Thyroid gland (tissue), 4 donors: ENCODE results near the gene FNDC3B.

Experiments used
- CTCF ChIP-seq, 6 experiments: fragments of 200-600 bp in 3 of 6; fragments of 450-650 bp in 3 of 6; sonication (generic) in 3 of 6; IDR thresholded peaks; one replicate each; pipeline ENCODE4 v1.5.1; 2016 to 2019; ENCODE audit warnings: antibody characterized with exemption in 6 of 6, mild to moderate bottlenecking in 2 of 6, inconsistent platforms in 1 of 6, moderate library complexity in 1 of 6
- POLR2A ChIP-seq, 2 donors: fragments of 450-650 bp; IDR thresholded peaks; one replicate each; pipeline ENCODE4 v1.6.1; 2017; ENCODE audit warnings: antibody characterized with exemption in 2 of 2, mild to moderate bottlenecking in 2 of 2, moderate library complexity in 1 of 2

GRCh38 chr3:172033396-172033795, 6.0 kb upstream of the FNDC3B start:
- TF ChIP-seq POLR2A (IDR thresholded peaks at IDR 0.05) (no peak), CTCF (IDR thresholded peaks at IDR 0.05) (no peak)
